Osteocyte (in vitro differentiated cells): ENCODE measurements around the gene PDE10A. TPM values are rescaled to one million over a fixed set of nuclear protein-coding genes. Genes with fewer than 3 reads are reported as not detected.

Experiments used
- DNase-seq: peaks from one replicate; pipeline ENCODE4 v3.0.0; 2021; ENCODE audit warnings: mixed read lengths; ENCODE audit not compliant: unreplicated experiment; ENCODE audit errors: extremely low spot score
- H3K27ac Mint-ChIP-seq: one replicate; pipeline ENCODE4 v1.8.0; 2021; ENCODE audit warnings: mild to moderate bottlenecking, mixed read lengths; ENCODE audit not compliant: unreplicated experiment
- H3K27me3 Mint-ChIP-seq: one replicate; pipeline ENCODE4 v1.8.0; 2021; ENCODE audit warnings: mixed read lengths; ENCODE audit not compliant: unreplicated experiment
- H3K36me3 Mint-ChIP-seq: one replicate; pipeline ENCODE4 v1.8.0; 2021; ENCODE audit warnings: mixed read lengths; ENCODE audit not compliant: unreplicated experiment
- H3K4me1 Mint-ChIP-seq: one replicate; pipeline ENCODE4 v1.8.0; 2021; ENCODE audit warnings: mixed read lengths; ENCODE audit not compliant: unreplicated experiment
- H3K4me3 Mint-ChIP-seq: one replicate; pipeline ENCODE4 v1.8.0; 2021; ENCODE audit warnings: mild to moderate bottlenecking, moderate library complexity, mixed read lengths; ENCODE audit not compliant: unreplicated experiment
- H3K9me3 Mint-ChIP-seq: one replicate; pipeline ENCODE4 v1.8.0; 2021; ENCODE audit warnings: mixed read lengths; ENCODE audit not compliant: unreplicated experiment
- CTCF ChIP-seq: fragments of 200-600 bp; sonication (generic); IDR thresholded peaks from 2 replicates; pipeline ENCODE4 v1.5.0; 2021; ENCODE audit warnings: antibody characterized with exemption, mild to moderate bottlenecking, moderate library complexity
- total RNA-seq: library from RNA; stranded (reverse); gene quantifications from 2 replicates; pipeline ENCODE4 v1.2.1, GENCODE V29; 2021

The PDE10A gene
- total RNA-seq, 1 donor from 2014 or later = 9.8 TPM

- DNase-seq = no peak
- Mint-ChIP-seq H3K36me3 (no peaks in the 10 kb centered on the region), H3K4me1 (no peaks in the 10 kb centered on the region), H3K27ac (no peak overlapping the region), H3K27me3 (no peaks in the 10 kb centered on the region), H3K9me3 (peaks cover 6% of the 10 kb centered on the region), H3K4me3 (no peak overlapping the region)
- TF ChIP-seq CTCF = no peak
Observed at GRCh38 chr6:165401092-165401491, 261.9 kb downstream of the PDE10A start.

GRCh38 chr6:165390475-165390874, 272.6 kb downstream of the PDE10A start:
- Mint-ChIP-seq H3K4me1 (no peaks in the 10 kb centered on the region), H3K27me3 (no peaks in the 10 kb centered on the region), H3K27ac (no peak overlapping the region), H3K36me3 (no peaks in the 10 kb centered on the region), H3K9me3 (no peaks in the 10 kb centered on the region), H3K4me3 (no peak overlapping the region)
- no peak for DNase-seq
- no peak for TF ChIP-seq CTCF

- no peaks in the 10 kb centered on the region for H3K27me3 Mint-ChIP-seq
- TF ChIP-seq CTCF = no peak
- H3K9me3 Mint-ChIP-seq = no peaks in the 10 kb centered on the region
- H3K27ac Mint-ChIP-seq = no peak overlapping the region
- H3K4me1 Mint-ChIP-seq = no peaks in the 10 kb centered on the region
- no peaks in the 10 kb centered on the region for H3K36me3 Mint-ChIP-seq
- no peak overlapping the region for H3K4me3 Mint-ChIP-seq
- no peak for DNase-seq
Observed at GRCh38 chr6:165389534-165389933, 273.5 kb downstream of the PDE10A start.

GRCh38 chr6:165383323-165383722, 279.7 kb downstream of the PDE10A start:
- no peaks in the 10 kb centered on the region for H3K36me3 Mint-ChIP-seq
- TF ChIP-seq CTCF = no peak
- H3K4me1 Mint-ChIP-seq = no peaks in the 10 kb centered on the region
- H3K4me3 Mint-ChIP-seq = no peak overlapping the region
- no peak for DNase-seq
- H3K9me3 Mint-ChIP-seq = no peaks in the 10 kb centered on the region
- no peaks in the 10 kb centered on the region for H3K27me3 Mint-ChIP-seq
- H3K27ac Mint-ChIP-seq = no peak overlapping the region

GRCh38 chr6:165376100-165376499, 286.9 kb downstream of the PDE10A start:
- no peak for TF ChIP-seq CTCF
- Mint-ChIP-seq H3K27me3 (no peaks in the 10 kb centered on the region), H3K4me3 (no peak overlapping the region), H3K27ac (no peak overlapping the region), H3K36me3 (no peaks in the 10 kb centered on the region), H3K4me1 (no peaks in the 10 kb centered on the region), H3K9me3 (no peaks in the 10 kb centered on the region)
- DNase-seq = no peak
